HepG2 (cell line): ENCODE results near the gene TIMM13. TPM values are rescaled to one million over a fixed set of nuclear protein-coding genes. Genes with fewer than 3 reads are reported as not detected.
A peak's percentile ranks its signal among the peaks of the same experiment; 100 is the strongest.

Source experiments
- GZF1 ChIP-seq: sonication (generic); formaldehyde crosslinking; IDR thresholded peaks from 2 replicates; pipeline ENCODE4 v1.5.1; 2020; ENCODE audit warnings: mild to moderate bottlenecking, missing genetic modification reagents
- KDM6A ChIP-seq: IDR thresholded peaks from 2 replicates; pipeline ENCODE4 v1.6.1; 2016; ENCODE audit warnings: low read depth
- KLF6 ChIP-seq: IDR thresholded peaks from 2 replicates; pipeline ENCODE4 v1.8.0; 2016; ENCODE audit warnings: missing biosample characterization, missing genetic modification reagents
- MAZ ChIP-seq, 2 experiments: sonication (generic) in 1 of 2; formaldehyde crosslinking in 1 of 2; IDR thresholded peaks; 2 replicates each; pipeline versions ENCODE4 v1.5.0 to v1.6.1; 2012 to 2020; ENCODE audit warnings: low read depth in 2 of 2, mild to moderate bottlenecking in 2 of 2, borderline replicate concordance in 1 of 2, improper control_type of control experiment in 1 of 2, low read length in 1 of 2, missing genetic modification reagents in 1 of 2, moderate library complexity in 1 of 2
- MIER2 ChIP-seq: IDR thresholded peaks from 2 replicates; pipeline ENCODE4 v1.6.1; 2016; ENCODE audit warnings: missing biosample characterization, missing genetic modification reagents
- SRF ChIP-seq: IDR thresholded peaks from 2 replicates; pipeline ENCODE4 v1.6.1; 2011; ENCODE audit warnings: mild to moderate bottlenecking, low read depth, low read length, moderate library complexity
- TBP ChIP-seq: sonication (generic); formaldehyde crosslinking; IDR thresholded peaks from 2 replicates; pipeline ENCODE4 v1.5.0; 2020; ENCODE audit warnings: missing genetic modification reagents
- TOPORS ChIP-seq: sonication (generic); formaldehyde crosslinking; IDR thresholded peaks from 2 replicates; pipeline ENCODE4 v1.8.0; 2023; ENCODE audit warnings: mild to moderate bottlenecking, missing genetic modification reagents
- ZBTB42 ChIP-seq: sonication (generic); formaldehyde crosslinking; IDR thresholded peaks from 2 replicates; pipeline ENCODE4 v1.5.0; 2020; ENCODE audit warnings: mild to moderate bottlenecking, missing genetic modification reagents
- ZFY ChIP-seq: sonication (generic); formaldehyde crosslinking; IDR thresholded peaks from 2 replicates; pipeline ENCODE4 v1.4.0; 2020; ENCODE audit warnings: missing genetic modification reagents
- ZMYM3 ChIP-seq: sonication (generic); formaldehyde crosslinking; IDR thresholded peaks from 2 replicates; pipeline ENCODE4 v1.5.1; 2020; ENCODE audit warnings: mild to moderate bottlenecking, missing genetic modification reagents
- ZNF180 ChIP-seq: sonication (generic); formaldehyde crosslinking; IDR thresholded peaks from 2 replicates; pipeline ENCODE4 v1.4.0; 2020; ENCODE audit warnings: low read depth, missing genetic modification reagents, borderline replicate concordance
- ZNF746 ChIP-seq: sonication (generic); formaldehyde crosslinking; IDR thresholded peaks from 2 replicates; pipeline ENCODE4 v1.8.0; 2022; ENCODE audit warnings: mild to moderate bottlenecking, missing genetic modification reagents
- ZNF792 ChIP-seq: IDR thresholded peaks from 2 replicates; pipeline ENCODE4 v1.6.1; 2016
- polyA plus RNA-seq, 8 experiments: library from polyadenylated mRNA; depleted of rRNA in 3 of 8; stranded (reverse) in 7 of 8; unstranded in 1 of 8; fragments of >200 nt; fragmentation: Illumina TruSeq in 4 of 8; extraction: Trizol in 4 of 8; gene quantifications; 2 replicates each; pipeline versions ENCODE4 v1.2.1 to v1.2.3, GENCODE V29; 2011 to 2016; ENCODE audit warnings: low read depth in 4 of 8, missing spikeins in 1 of 8, mixed read lengths in 1 of 8; ENCODE audit not compliant: insufficient read depth in 1 of 8
- total RNA-seq, 5 experiments: library from RNA; depleted of rRNA; stranded (reverse); fragments of >200 nt; fragmentation: Illumina TruSeq; extraction: Trizol; gene quantifications; 2 replicates each; pipeline ENCODE4 v1.2.3, GENCODE V29; 2016; ENCODE audit warnings: low read depth in 1 of 5
- TF ChIP-seq, protein P1 (sequence below): sonication (generic); formaldehyde crosslinking; IDR thresholded peaks from 2 replicates; pipeline ENCODE4 v1.4.0; 2020; ENCODE audit warnings: low read depth, mild to moderate bottlenecking, missing genetic modification reagents
- TF ChIP-seq, protein P2 (sequence below): sonication (generic); formaldehyde crosslinking; IDR thresholded peaks from 2 replicates; pipeline ENCODE4 v1.5.0; 2020; ENCODE audit warnings: mild to moderate bottlenecking, missing genetic modification reagents
- TF ChIP-seq, protein P3 (sequence below): sonication (generic); formaldehyde crosslinking; IDR thresholded peaks from 2 replicates; pipeline ENCODE4 v1.4.0; 2020; ENCODE audit warnings: mild to moderate bottlenecking, missing genetic modification reagents
- TF ChIP-seq, protein P4 (sequence below): sonication (generic); formaldehyde crosslinking; IDR thresholded peaks from 2 replicates; pipeline ENCODE4 v1.5.1; 2020; ENCODE audit warnings: mild to moderate bottlenecking, moderate library complexity, missing genetic modification reagents
- TF ChIP-seq, protein P5 (sequence below): sonication (generic); formaldehyde crosslinking; IDR thresholded peaks from 2 replicates; pipeline ENCODE4 v1.4.0; 2020; ENCODE audit warnings: mild to moderate bottlenecking, missing genetic modification reagents
- TF ChIP-seq, protein P6 (sequence below): sonication (generic); formaldehyde crosslinking; IDR thresholded peaks from 2 replicates; pipeline ENCODE4 v1.5.0; 2020; ENCODE audit warnings: missing genetic modification reagents, mild to moderate bottlenecking, borderline replicate concordance

TIMM13 gene
- total and polyA plus RNA-seq, 2 of the 13 experiments (the other 11 are each of a cell fraction or from before 2014, with no cell fraction given), result 48.4 to 108 TPM

DNA sequence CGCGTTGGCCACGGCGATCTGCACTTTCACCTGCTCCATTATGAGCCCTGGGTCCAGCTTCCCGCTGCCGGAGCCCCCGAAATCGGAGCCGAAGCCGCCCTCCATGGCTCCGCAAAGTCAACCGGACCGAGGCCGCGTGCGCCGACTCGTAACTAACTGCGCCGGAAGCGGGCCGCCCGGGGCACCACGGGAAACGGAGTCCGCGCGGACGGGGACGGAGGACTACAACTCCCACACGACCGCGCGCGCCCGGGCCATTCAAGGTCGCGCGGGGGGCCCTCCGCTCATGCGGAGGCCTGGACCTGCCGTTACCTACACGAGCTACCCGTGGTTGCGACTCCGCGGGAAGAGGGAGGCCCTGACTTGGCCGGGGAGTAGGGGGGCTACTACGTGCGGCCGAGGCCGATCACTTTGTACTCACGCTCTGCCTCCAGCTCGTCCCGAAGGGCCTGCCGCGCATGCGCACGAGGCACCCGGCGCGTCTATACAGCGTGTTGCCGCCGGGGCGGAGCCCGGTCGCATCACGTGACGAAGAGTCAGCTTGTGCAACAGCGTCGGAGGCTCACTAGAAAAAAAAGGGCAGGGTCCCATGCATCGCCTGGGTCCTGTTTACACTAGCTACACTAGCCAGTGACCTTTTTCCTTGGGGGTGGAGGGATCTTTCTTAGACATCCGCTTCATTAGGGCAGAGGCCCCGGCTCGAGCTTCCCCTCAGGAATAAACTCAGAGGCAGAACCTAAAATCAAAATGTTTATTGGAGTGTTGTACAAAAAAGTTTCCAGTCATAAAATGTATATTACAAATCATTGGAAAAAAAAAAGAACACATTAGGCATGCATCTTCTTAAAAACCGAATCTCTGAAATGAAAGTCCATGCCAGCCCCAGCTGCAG, at the start of gene TIMM13 (continued):
- TF ChIP-seq, protein P1, sequence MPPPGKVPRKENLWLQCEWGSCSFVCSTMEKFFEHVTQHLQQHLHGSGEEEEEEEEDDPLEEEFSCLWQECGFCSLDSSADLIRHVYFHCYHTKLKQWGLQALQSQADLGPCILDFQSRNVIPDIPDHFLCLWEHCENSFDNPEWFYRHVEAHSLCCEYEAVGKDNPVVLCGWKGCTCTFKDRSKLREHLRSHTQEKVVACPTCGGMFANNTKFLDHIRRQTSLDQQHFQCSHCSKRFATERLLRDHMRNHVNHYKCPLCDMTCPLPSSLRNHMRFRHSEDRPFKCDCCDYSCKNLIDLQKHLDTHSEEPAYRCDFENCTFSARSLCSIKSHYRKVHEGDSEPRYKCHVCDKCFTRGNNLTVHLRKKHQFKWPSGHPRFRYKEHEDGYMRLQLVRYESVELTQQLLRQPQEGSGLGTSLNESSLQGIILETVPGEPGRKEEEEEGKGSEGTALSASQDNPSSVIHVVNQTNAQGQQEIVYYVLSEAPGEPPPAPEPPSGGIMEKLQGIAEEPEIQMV (CRISPR knock-in tag), result peak; percentile 37; the same call in 1 of the 2 replicates
- TF ChIP-seq KLF6 (CRISPR knock-in tag) (peak; percentile 52; the same call in 1 of the 2 replicates), ZNF792 (CRISPR knock-in tag) (peak; percentile 76; the same call in 1 of the 2 replicates), MAZ (IDR thresholded peaks at IDR 0.05; ENCODE audit: borderline replicate concordance, low read depth, low read length) (0 out of 2 replicates have a peak, but pooled peaks have one; percentile 16), MAZ (CRISPR knock-in tag; IDR thresholded peaks at IDR 0.05; ENCODE audit: low read depth) (peak; percentile 71), ZNF180 (peak; percentile 80; the same call in 1 of the 2 replicates), TBP (0 out of 2 replicates have a peak, but pooled peaks have one; percentile 20), ZNF746 (CRISPR knock-in tag) (no peak), KDM6A (CRISPR knock-in tag) (0 out of 2 replicates have a peak, but pooled peaks have one; percentile 41), MIER2 (CRISPR knock-in tag) (0 out of 2 replicates have a peak, but pooled peaks have one; percentile 12), ZMYM3 (no peak), TOPORS (CRISPR knock-in tag) (peak; percentile 74; the same call in 1 of the 2 replicates), ZBTB42 (CRISPR knock-in tag) (no peak), SRF (0 out of 2 replicates have a peak, but pooled peaks have one; percentile 52), ZFY (CRISPR knock-in tag) (peak; percentile 97), GZF1 (peak; percentile 49; the same call in 1 of the 2 replicates)
- TF ChIP-seq, protein P2, sequence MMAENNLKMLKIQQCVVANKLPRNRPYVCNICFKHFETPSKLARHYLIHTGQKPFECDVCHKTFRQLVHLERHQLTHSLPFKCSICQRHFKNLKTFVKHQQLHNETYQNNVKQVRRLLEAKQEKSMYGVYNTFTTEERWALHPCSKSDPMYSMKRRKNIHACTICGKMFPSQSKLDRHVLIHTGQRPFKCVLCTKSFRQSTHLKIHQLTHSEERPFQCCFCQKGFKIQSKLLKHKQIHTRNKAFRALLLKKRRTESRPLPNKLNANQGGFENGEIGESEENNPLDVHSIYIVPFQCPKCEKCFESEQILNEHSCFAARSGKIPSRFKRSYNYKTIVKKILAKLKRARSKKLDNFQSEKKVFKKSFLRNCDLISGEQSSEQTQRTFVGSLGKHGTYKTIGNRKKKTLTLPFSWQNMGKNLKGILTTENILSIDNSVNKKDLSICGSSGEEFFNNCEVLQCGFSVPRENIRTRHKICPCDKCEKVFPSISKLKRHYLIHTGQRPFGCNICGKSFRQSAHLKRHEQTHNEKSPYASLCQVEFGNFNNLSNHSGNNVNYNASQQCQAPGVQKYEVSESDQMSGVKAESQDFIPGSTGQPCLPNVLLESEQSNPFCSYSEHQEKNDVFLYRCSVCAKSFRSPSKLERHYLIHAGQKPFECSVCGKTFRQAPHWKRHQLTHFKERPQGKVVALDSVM (CRISPR knock-in tag), result no peak
- TF ChIP-seq, protein P3, sequence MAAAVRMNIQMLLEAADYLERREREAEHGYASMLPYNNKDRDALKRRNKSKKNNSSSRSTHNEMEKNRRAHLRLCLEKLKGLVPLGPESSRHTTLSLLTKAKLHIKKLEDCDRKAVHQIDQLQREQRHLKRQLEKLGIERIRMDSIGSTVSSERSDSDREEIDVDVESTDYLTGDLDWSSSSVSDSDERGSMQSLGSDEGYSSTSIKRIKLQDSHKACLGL (CRISPR knock-in tag), result peak; percentile 64
- TF ChIP-seq, protein P4, sequence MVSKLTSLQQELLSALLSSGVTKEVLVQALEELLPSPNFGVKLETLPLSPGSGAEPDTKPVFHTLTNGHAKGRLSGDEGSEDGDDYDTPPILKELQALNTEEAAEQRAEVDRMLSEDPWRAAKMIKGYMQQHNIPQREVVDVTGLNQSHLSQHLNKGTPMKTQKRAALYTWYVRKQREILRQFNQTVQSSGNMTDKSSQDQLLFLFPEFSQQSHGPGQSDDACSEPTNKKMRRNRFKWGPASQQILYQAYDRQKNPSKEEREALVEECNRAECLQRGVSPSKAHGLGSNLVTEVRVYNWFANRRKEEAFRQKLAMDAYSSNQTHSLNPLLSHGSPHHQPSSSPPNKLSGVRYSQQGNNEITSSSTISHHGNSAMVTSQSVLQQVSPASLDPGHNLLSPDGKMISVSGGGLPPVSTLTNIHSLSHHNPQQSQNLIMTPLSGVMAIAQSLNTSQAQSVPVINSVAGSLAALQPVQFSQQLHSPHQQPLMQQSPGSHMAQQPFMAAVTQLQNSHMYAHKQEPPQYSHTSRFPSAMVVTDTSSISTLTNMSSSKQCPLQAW, result peak; percentile 90; the same call in 1 of the 2 replicates
- TF ChIP-seq, protein P5, sequence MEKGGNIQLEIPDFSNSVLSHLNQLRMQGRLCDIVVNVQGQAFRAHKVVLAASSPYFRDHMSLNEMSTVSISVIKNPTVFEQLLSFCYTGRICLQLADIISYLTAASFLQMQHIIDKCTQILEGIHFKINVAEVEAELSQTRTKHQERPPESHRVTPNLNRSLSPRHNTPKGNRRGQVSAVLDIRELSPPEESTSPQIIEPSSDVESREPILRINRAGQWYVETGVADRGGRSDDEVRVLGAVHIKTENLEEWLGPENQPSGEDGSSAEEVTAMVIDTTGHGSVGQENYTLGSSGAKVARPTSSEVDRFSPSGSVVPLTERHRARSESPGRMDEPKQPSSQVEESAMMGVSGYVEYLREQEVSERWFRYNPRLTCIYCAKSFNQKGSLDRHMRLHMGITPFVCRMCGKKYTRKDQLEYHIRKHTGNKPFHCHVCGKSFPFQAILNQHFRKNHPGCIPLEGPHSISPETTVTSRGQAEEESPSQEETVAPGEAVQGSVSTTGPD, result no peak
- TF ChIP-seq, protein P6, sequence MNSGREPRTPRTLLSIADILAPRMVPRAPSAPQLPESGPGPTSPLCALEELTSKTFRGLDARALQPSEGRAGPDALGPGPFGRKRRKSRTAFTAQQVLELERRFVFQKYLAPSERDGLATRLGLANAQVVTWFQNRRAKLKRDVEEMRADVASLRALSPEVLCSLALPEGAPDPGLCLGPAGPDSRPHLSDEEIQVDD (CRISPR knock-in tag), result no peak
